NB4 (cell line): ENCODE results near the gene GABRA5.

Experiments used
- MYC ChIP-seq: IDR thresholded peaks from 2 replicates; pipeline ENCODE4 v1.6.1; 2011; ENCODE audit warnings: low read depth, low read length
- POLR2A ChIP-seq: IDR thresholded peaks from 2 replicates; pipeline ENCODE4 v1.6.1; 2011; ENCODE audit warnings: mild to moderate bottlenecking; ENCODE audit not compliant: insufficient read length; ENCODE audit errors: extremely low read depth
- TF ChIP-seq, protein P1 (sequence below): IDR thresholded peaks from one replicate; pipeline ENCODE4 v1.5.1; 2012; ENCODE audit warnings: low read depth, low read length
- TF ChIP-seq, protein P2 (sequence below): IDR thresholded peaks from 2 replicates; pipeline ENCODE4 v1.6.1; 2011; ENCODE audit warnings: low read depth, low read length

DNA sequence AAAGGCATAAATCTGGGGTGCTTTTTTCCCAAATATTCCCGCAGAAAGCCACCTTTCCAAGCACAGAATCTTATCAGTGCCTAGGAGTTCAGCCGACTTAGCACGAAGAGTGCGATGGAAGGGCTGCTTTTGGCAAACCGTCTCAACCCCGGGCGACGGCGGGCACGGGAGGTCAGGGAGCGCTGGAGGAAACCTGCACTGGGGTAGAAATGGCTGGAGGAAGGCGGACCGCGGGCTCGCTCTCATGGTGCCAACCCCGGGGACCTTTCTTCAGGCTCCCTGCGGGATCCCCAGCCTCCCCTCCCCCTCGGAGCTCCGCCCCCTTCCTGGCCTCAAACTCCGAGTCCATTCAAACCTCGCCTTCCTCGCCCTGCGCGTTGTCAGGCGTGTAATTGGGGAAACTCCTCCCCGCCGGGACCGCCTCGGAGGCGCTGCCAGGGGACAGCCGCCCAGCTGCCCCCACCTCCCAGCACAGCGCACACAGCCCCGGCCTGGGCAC, 103.9 kb downstream of the GABRA5 start, which contains the start of gene GABRG3:
- TF ChIP-seq, protein P1, sequence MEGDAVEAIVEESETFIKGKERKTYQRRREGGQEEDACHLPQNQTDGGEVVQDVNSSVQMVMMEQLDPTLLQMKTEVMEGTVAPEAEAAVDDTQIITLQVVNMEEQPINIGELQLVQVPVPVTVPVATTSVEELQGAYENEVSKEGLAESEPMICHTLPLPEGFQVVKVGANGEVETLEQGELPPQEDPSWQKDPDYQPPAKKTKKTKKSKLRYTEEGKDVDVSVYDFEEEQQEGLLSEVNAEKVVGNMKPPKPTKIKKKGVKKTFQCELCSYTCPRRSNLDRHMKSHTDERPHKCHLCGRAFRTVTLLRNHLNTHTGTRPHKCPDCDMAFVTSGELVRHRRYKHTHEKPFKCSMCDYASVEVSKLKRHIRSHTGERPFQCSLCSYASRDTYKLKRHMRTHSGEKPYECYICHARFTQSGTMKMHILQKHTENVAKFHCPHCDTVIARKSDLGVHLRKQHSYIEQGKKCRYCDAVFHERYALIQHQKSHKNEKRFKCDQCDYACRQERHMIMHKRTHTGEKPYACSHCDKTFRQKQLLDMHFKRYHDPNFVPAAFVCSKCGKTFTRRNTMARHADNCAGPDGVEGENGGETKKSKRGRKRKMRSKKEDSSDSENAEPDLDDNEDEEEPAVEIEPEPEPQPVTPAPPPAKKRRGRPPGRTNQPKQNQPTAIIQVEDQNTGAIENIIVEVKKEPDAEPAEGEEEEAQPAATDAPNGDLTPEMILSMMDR, result no peak
- TF ChIP-seq POLR2A (no peak), MYC (no peak)
- TF ChIP-seq, protein P2, sequence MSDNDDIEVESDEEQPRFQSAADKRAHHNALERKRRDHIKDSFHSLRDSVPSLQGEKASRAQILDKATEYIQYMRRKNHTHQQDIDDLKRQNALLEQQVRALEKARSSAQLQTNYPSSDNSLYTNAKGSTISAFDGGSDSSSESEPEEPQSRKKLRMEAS, result no peak
